Measurements from ENCODE around the gene FTSJ3.

DNA sequence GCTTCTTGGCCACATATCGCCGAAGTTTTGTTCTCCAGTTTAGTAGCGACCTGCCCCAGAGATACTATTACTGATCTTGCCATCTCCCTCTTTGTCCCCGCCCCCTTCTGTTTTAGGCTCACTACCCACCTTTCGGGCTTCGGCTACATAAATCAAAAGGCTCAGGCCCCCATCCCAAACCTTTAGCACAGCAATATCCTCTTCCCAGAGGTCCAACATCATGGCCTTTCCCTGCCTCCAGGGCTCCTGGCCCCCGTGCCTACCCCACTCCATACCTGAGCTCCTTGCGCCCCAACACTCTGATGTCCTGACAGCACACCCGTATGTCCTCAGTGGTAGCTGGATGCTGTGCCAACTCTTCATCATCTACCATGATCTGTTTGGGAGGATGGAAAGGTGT is 3.1 kb downstream of the FTSJ3 start:
- TF ChIP-seq ZFP30 (CRISPR knock-in tag; IDR thresholded peaks at IDR 0.05) (no peak), CSRNP3 (CRISPR knock-in tag; IDR thresholded peaks at IDR 0.05) (no peak), ZNF70 (CRISPR knock-in tag; IDR thresholded peaks at IDR 0.05) (no peak), PATZ1 (CRISPR knock-in tag; IDR thresholded peaks at IDR 0.05; ENCODE audit: borderline replicate concordance) (no peak), RARB (CRISPR knock-in tag; IDR thresholded peaks at IDR 0.05) (no peak), ARNTL (CRISPR knock-in tag; IDR thresholded peaks at IDR 0.05; ENCODE audit: borderline replicate concordance, low read depth) (no peak), ZNF565 (CRISPR knock-in tag; conservative IDR thresholded peaks at IDR 0.05; ENCODE audit: low read depth) (no peak), OSR1 (CRISPR knock-in tag; IDR thresholded peaks at IDR 0.05) (no peak), ESRRG (CRISPR knock-in tag; IDR thresholded peaks at IDR 0.05) (no peak), ZNF8 (CRISPR knock-in tag; IDR thresholded peaks at IDR 0.05) (no peak)
- TF ChIP-seq, protein P1, sequence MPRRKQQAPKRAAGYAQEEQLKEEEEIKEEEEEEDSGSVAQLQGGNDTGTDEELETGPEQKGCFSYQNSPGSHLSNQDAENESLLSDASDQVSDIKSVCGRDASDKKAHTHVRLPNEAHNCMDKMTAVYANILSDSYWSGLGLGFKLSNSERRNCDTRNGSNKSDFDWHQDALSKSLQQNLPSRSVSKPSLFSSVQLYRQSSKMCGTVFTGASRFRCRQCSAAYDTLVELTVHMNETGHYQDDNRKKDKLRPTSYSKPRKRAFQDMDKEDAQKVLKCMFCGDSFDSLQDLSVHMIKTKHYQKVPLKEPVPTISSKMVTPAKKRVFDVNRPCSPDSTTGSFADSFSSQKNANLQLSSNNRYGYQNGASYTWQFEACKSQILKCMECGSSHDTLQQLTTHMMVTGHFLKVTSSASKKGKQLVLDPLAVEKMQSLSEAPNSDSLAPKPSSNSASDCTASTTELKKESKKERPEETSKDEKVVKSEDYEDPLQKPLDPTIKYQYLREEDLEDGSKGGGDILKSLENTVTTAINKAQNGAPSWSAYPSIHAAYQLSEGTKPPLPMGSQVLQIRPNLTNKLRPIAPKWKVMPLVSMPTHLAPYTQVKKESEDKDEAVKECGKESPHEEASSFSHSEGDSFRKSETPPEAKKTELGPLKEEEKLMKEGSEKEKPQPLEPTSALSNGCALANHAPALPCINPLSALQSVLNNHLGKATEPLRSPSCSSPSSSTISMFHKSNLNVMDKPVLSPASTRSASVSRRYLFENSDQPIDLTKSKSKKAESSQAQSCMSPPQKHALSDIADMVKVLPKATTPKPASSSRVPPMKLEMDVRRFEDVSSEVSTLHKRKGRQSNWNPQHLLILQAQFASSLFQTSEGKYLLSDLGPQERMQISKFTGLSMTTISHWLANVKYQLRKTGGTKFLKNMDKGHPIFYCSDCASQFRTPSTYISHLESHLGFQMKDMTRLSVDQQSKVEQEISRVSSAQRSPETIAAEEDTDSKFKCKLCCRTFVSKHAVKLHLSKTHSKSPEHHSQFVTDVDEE (CRISPR knock-in tag; IDR thresholded peaks at IDR 0.05), result no peak

Data from SK-N-SH treated with all-trans-retinoic acid at 6 μM for 48 hours (cell line).